ENCODE data around the gene CRY2. TPM values are rescaled to one million over a fixed set of nuclear protein-coding genes. Genes with fewer than 3 reads are reported as not detected.

The CRY2 gene
- total and polyA plus RNA-seq, 2 of the 8 experiments (the other 6 are each of a cell fraction or from before 2014, with no cell fraction given), result 8.0 to 9.4 TPM

DNA sequence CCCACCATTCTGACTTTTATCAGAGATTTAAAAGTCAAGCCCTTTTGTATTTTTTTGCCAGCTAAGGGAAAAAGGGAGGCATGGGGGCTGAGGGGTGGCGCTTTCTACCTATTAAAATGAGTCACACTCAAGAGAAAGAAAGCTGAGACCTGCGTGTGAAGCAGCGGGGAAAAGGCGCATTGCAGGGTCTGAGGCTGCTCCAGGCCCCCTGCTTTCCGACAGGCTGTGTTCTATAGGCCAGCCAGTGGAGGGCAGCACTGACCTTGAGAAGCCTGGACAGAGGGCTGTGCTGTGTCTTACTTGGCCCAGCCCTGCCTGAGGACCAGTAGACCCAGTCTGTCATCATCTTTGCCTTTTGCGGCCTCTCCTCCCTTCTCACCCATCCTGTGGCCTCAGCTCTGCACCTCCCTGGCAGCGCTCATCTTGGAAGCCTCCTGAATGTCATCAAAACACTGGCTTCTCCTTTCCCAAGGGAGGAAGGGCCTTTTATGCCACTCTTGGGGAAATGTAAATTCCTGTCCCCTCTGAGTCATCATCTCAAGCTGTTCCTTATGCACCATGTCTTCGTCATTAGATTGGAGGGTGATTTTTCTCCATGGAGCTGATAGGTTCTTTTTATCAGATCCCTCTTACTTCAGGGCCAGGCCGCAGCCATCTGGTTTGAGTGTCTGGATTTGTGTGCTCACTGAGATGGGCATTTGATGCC lies 25.5 kb downstream of the CRY2 start:
- Histone ChIP-seq H4K5ac (ENCODE audit: insufficient read length, low read depth, low read length) (no peak overlapping the region), H3K36me3 (ENCODE audit: control insufficient read depth in 2 of 4, insufficient read depth in 4 of 4, low read length in 3 of 4) (peaks cover 5 to 15% (median 10%) of the 10 kb centered on the region in 4 experiments; a peak in 5 of 8 replicates), H3K56ac (replicated peaks; ENCODE audit: insufficient read length, low read depth, low read length) (no peak overlapping the region), H3K4me1 (replicated peaks in 1 of 4; ENCODE audit: control insufficient read depth in 3 of 4, insufficient read depth in 4 of 4, low read length in 3 of 4) (peaks cover 9 to 16% (median 13%) of the 10 kb centered on the region in 4 experiments; a peak in 6 of 7 replicates), H3K79me1 (ENCODE audit: low read depth, low read length) (peaks cover 2% of the 10 kb centered on the region), H2BK20ac (ENCODE audit: low read length) (no peak overlapping the region), H3K4ac (replicated peaks; ENCODE audit: insufficient read length, low read depth, low read length) (no peak overlapping the region), H2AFZ (ENCODE audit: low read length) (no peak overlapping the region), H2BK12ac (ENCODE audit: low read depth, low read length) (no peak overlapping the region), H2AK5ac (ENCODE audit: low read depth, low read length) (no peak overlapping the region), H3K18ac (ENCODE audit: extremely low read depth, low read length) (no peak overlapping the region), H3K14ac (ENCODE audit: insufficient read length) (no peak overlapping the region), H4K8ac (ENCODE audit: extremely low read depth, insufficient read depth, low read length) (no peak overlapping the region), H3K23ac (ENCODE audit: insufficient read length) (no peak overlapping the region), H4K91ac (replicated peaks; ENCODE audit: insufficient read length, low read length) (no peak overlapping the region), H4K20me1 (replicated peaks in 1 of 2; ENCODE audit: control insufficient read depth in 1 of 2, insufficient read depth in 2 of 2, low read length in 2 of 2) (peaks cover 0 to 2% of the 10 kb centered on the region in 2 experiments), H2BK15ac (ENCODE audit: low read length) (no peak overlapping the region), H2BK120ac (replicated peaks; ENCODE audit: low read depth, low read length) (no peak overlapping the region), H2BK5ac (ENCODE audit: low read depth, low read length) (no peak overlapping the region), H3K4me3 (ENCODE audit: extremely low read depth in 1 of 4, insufficient read depth in 2 of 4, low read depth in 3 of 4, low read length in 4 of 4) (no peak overlapping the region), H3K27ac (ENCODE audit: low read depth, low read length) (no peak overlapping the region), H3K79me2 (ENCODE audit: control insufficient read depth in 1 of 2, insufficient read depth in 2 of 2, low read length in 2 of 2) (no peaks in the 10 kb centered on the region), H3K23me2 (ENCODE audit: low read depth, low read length) (no peaks in the 10 kb centered on the region), H3K9me3 (ENCODE audit: insufficient read depth in 2 of 2, low read depth in 1 of 2, low read length in 1 of 2) (no peaks in the 10 kb centered on the region), H3K9ac (replicated peaks in 1 of 4; ENCODE audit: extremely low read depth in 1 of 4, low read depth in 3 of 4, low read length in 3 of 4) (no peak overlapping the region), H3K27me3 (replicated peaks in 1 of 4; ENCODE audit: control insufficient read depth in 3 of 4, extremely low read depth in 1 of 4, insufficient read depth in 3 of 4, low read length in 3 of 4) (no peaks in the 10 kb centered on the region), H3K4me2 (ENCODE audit: insufficient read depth in 1 of 2, low read depth in 2 of 2, low read length in 2 of 2) (no peak overlapping the region)
- WGBS, 2 experiments (ENCODE audit: extremely low coverage in 1 of 2, insufficient coverage in 1 of 2, insufficient read length in 1 of 2, insufficient replicate concordance in 2 of 2, low coverage in 1 of 2, low lambda C conversion rate in 2 of 2, missing lambda C conversion rate in 1 of 2), result 33% methylated on average over 9 of the region's 9 CpGs; no CpG with 5 or more reads in 1 of the 2 experiments
- DNase-seq (ENCODE audit: low read depth in 1 of 2, low spot score in 2 of 2) (peak; percentile 73 to 86), FAIRE-seq (peak; percentile 82)
- POLR2A ChIA-PET (ENCODE audit: partially characterized antibody), result interaction anchor here (0.7 to 2.5 kb wide), 9 partner anchors 10 to 59 kb away, joined by 3 to 9 read pairs (median 4); partner anchors contain the start of genes LARGE2 and PEX16
- CTCF ChIA-PET (ENCODE audit: partially characterized antibody), result interaction anchor here (0.6 to 6.3 kb wide), 50 partner anchors 8 to 447 kb away, joined by 3 to 90 read pairs (median 4); partner anchors contain the start of genes PEX16 and SLC35C1
- TF ChIP-seq CTCF (IDR thresholded peaks at IDR 0.05; ENCODE audit: control extremely low read depth in 1 of 3, insufficient read depth in 1 of 3, low read depth in 1 of 3, low read length in 3 of 3), result peak; percentile 92 to 98 (median 95)
- TF ChIP-seq CEBPB (IDR thresholded peaks at IDR 0.05; ENCODE audit: low read depth, low read length), result 0 out of 2 replicates have a peak, but pooled peaks have one; percentile 3
- TF ChIP-seq YY1 (IDR thresholded peaks at IDR 0.05; ENCODE audit: low read depth, low read length), result 0 out of 2 replicates have a peak, but pooled peaks have one; percentile 13
- peak; percentile 19 for TF ChIP-seq JUND (IDR thresholded peaks at IDR 0.05; ENCODE audit: low read length)
- no peak for TF ChIP-seq GABPA (IDR thresholded peaks at IDR 0.05; ENCODE audit: borderline replicate concordance, insufficient read depth, low read length)
- peak; percentile 40 to 55; a peak in 1 of 4 replicates for TF ChIP-seq SIN3A (conservative IDR thresholded peaks at IDR 0.05 in 1 of 2, IDR thresholded peaks at IDR 0.05 in 1 of 2; ENCODE audit: low read depth in 1 of 2, low read length in 2 of 2)
- peak; percentile 96 to 97 for TF ChIP-seq RAD21 (IDR thresholded peaks at IDR 0.05 in 1 of 2, conservative IDR thresholded peaks at IDR 0.05 in 1 of 2; ENCODE audit: low read depth in 2 of 2, low read length in 2 of 2)
- no peak for TF ChIP-seq SRF (IDR thresholded peaks at IDR 0.05; ENCODE audit: low read depth, low read length)
- peak; percentile 38; the same call in 1 of the 2 replicates for TF ChIP-seq MAFK (IDR thresholded peaks at IDR 0.05; ENCODE audit: low read depth, low read length)

Data from H1 (cell line).